H7 (cell line): ENCODE results near the gene SYT2. TPM values are rescaled to one million over a fixed set of nuclear protein-coding genes. Genes with fewer than 3 reads are reported as not detected.

ENCODE experiments used
- DNase-seq: peaks from one replicate; pipeline ENCODE4 v3.0.0; 2012
- H3K27me3 ChIP-seq: 2 replicates; pipeline ENCODE4 v1.6.0; 2011; ENCODE audit warnings: mild to moderate bottlenecking, low read length; ENCODE audit not compliant: control insufficient read depth, insufficient read depth
- H3K36me3 ChIP-seq: replicated peaks from 2 replicates; pipeline ENCODE4 v1.5.1; 2011; ENCODE audit warnings: low read length; ENCODE audit not compliant: control insufficient read depth, insufficient read depth
- H3K4me3 ChIP-seq: 2 replicates; pipeline ENCODE4 v1.5.1; 2011; ENCODE audit warnings: low read depth, mild to moderate bottlenecking, control low read depth, low read length, moderate library complexity; ENCODE audit not compliant: insufficient read depth
- total RNA-seq: library from RNA; depleted of rRNA; stranded (reverse); fragments of >200 nt; shearing (Covaris generic); gene quantifications from 2 replicates; pipeline ENCODE4 v1.2.3, GENCODE V29; 2014

SYT2 gene
- total RNA-seq, 1 experiment from 2014 or later: 3.6 TPM

DNA sequence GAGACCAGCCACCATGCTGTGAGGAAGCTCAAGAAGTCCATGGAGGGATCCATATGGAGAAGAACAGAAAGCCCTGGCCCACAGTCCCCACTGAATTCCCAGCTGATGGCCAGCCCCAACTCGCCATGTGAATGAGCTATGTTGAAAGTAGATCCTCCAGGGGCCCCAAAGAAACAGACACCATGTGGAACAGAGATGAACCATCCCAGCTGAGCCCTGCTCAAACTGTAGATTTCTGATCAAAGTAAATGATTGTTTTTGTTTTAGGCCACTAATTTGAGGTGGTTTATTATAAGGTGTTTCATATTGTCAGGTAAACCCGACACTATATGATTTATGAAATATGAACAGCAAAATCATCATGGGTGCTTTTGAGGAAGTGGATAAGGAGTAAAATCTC lies 32.8 kb downstream of the SYT2 start:
- Histone ChIP-seq H3K27me3 (no peaks in the 10 kb centered on the region), H3K4me3 (no peak overlapping the region), H3K36me3 (no peaks in the 10 kb centered on the region)
- DNase-seq: no peak

DNA sequence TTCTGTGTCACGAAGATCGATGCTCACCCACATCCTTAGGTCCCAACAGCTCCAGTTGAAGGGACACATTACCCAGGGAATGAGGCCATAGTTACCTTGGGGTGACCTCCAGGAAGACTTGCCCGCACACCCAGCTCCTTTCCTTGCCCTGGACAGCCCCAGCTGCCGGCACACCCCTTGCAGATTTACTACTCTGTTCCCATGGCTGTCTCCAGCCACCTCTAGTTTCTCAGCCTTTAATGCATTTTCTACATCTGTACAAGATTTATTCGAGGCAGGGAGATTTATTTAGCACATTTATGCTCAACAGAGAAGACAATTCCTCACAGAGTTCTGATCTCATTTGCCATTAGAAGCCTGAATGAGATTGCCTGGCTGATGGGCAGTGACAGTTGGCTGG lies 36.7 kb downstream of the SYT2 start:
- DNase-seq: no peak
- Histone ChIP-seq H3K27me3 (no peaks in the 10 kb centered on the region), H3K36me3 (no peaks in the 10 kb centered on the region), H3K4me3 (no peak overlapping the region)

- no peaks in the 10 kb centered on the region for H3K36me3 ChIP-seq
- H3K27me3 ChIP-seq: no peaks in the 10 kb centered on the region
- no peak overlapping the region for H3K4me3 ChIP-seq
- DNase-seq: no peak
Measured at GRCh38 chr1:202671399-202671798, 38.9 kb downstream of the SYT2 start.

DNA sequence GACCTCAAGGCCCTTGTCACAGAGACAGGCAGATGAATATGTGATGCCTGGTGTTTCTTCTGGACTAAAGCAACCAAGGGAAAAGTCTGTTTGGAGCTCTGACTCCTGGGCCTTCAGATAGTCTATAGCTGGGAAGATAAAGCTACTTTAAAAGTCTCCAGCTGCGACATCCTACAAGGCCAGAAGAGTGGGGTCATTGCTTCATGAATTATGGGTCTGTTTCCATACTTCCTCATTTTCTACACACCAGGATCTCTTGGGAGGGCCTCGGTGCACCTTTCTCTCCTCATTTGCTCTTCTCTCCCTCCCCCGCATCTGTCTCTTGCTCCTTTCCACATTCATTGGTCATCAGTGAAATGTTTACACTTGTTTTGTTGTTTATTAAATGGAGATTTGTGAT lies 44.8 kb downstream of the SYT2 start:
- no peak for DNase-seq
- H3K4me3 ChIP-seq: no peak overlapping the region
- H3K36me3 ChIP-seq: no peaks in the 10 kb centered on the region
- H3K27me3 ChIP-seq: no peaks in the 10 kb centered on the region

- Histone ChIP-seq H3K36me3 (no peaks in the 10 kb centered on the region), H3K4me3 (no peak overlapping the region), H3K27me3 (no peaks in the 10 kb centered on the region)
- no peak for DNase-seq
Measured at GRCh38 chr1:202664083-202664482, 46.2 kb downstream of the SYT2 start.

DNA sequence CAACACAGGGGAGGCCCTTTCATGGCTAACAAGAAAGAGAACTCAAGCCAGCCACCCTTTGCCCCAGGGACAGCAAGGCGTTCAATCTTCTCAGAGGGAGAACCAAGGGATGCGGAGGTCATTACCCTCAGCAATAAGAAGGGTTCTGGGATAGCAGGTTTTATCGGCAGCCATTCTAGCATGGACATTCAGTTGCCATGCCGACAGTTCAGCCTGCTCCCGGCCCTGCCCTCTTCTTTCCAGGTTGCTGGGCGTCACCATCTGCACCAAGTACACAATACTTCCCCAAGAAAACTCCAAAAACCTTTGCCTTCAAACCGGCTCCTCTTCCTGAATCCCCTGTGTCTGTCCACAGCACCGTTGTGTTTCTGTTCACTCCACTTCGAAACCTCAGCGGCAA lies 47.1 kb downstream of the SYT2 start:
- H3K27me3 ChIP-seq: no peaks in the 10 kb centered on the region
- no peak for DNase-seq
- no peaks in the 10 kb centered on the region for H3K36me3 ChIP-seq
- no peak overlapping the region for H3K4me3 ChIP-seq

GRCh38 chr1:202662081-202662480 lies 48.2 kb downstream of the SYT2 start:
- Histone ChIP-seq H3K36me3 (no peaks in the 10 kb centered on the region), H3K27me3 (no peaks in the 10 kb centered on the region), H3K4me3 (no peak overlapping the region)
- no peak for DNase-seq

DNA sequence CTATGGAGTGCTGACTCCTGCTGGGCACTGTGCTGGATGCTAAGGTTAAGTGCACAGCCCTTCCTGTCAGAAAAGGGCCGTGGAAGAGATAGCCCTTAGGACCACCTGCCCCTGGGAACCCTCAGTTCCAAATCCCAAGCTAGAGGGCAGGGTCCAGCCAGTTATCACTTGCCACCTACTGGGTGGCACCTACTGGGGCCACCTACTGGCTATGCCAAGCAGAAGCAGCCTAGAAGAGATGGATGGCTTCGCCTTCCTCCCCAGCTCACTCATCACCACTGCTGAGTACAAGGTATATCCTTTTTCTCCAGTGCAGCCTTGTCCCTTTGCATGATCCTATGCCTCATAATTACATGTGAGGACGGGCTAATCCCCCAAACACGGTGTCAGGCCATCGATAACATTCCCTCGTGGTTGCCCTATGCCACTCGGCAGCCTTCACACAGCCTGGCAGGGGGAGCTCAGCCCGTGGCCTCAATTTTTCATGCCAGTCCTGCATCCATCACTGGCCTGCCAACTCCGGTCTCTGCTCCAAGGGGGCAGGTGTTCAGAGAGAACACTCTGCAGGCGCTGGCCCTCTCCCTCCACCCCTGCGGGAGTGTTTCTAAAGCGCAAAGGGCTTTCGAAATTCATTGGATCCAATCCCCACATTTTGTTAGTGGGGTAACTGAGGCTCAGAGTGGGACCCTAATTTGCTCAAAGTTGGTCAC lies 49.0 kb downstream of the SYT2 start:
- H3K27me3 ChIP-seq: no peaks in the 10 kb centered on the region
- peak; percentile 56 for DNase-seq
- no peaks in the 10 kb centered on the region for H3K36me3 ChIP-seq
- H3K4me3 ChIP-seq: no peak overlapping the region

- Histone ChIP-seq H3K36me3 (no peaks in the 10 kb centered on the region), H3K27me3 (no peaks in the 10 kb centered on the region), H3K4me3 (no peak overlapping the region)
- no peak for DNase-seq
Measured at GRCh38 chr1:202659974-202660373, 50.3 kb downstream of the SYT2 start.

DNA sequence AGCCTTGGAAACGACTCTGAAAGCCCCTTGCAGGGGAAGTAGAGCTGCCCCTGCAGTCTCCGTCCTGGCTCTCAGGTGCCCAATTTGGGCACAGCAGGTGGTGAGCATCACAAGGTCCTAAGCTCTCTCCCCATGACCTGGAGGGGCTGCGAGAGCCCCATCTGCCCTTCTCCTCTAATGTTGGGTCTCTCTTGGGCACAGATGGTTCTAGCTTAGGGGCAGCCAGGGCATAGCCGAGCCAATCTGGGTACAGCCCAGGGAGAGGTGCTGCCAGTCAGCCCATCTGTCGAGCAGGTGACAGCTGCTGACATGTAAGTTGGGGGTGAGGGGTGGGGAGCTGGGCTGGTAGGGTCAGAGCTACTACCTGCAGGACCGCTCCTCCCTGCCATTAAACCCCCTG lies 50.7 kb downstream of the SYT2 start:
- H3K27me3 ChIP-seq: no peaks in the 10 kb centered on the region
- DNase-seq: no peak
- H3K36me3 ChIP-seq: no peaks in the 10 kb centered on the region
- no peak overlapping the region for H3K4me3 ChIP-seq

- no peaks in the 10 kb centered on the region for H3K36me3 ChIP-seq
- DNase-seq: no peak
- H3K27me3 ChIP-seq: no peaks in the 10 kb centered on the region
- H3K4me3 ChIP-seq: no peak overlapping the region
Measured at GRCh38 chr1:202658769-202659168, 51.5 kb downstream of the SYT2 start.

GRCh38 chr1:202658251-202658759 lies 51.9 kb downstream of the SYT2 start:
- no peak overlapping the region for H3K4me3 ChIP-seq
- H3K36me3 ChIP-seq: no peaks in the 10 kb centered on the region
- no peak for DNase-seq
- no peaks in the 10 kb centered on the region for H3K27me3 ChIP-seq

- H3K36me3 ChIP-seq: no peaks in the 10 kb centered on the region
- H3K4me3 ChIP-seq: no peak overlapping the region
- DNase-seq: peak; percentile 92
- no peaks in the 10 kb centered on the region for H3K27me3 ChIP-seq
Measured at GRCh38 chr1:202656951-202657646, 53.2 kb downstream of the SYT2 start.

GRCh38 chr1:202656057-202656456 lies 54.2 kb downstream of the SYT2 start:
- peak; percentile 74 for DNase-seq
- Histone ChIP-seq H3K27me3 (no peaks in the 10 kb centered on the region), H3K36me3 (no peaks in the 10 kb centered on the region)

DNA sequence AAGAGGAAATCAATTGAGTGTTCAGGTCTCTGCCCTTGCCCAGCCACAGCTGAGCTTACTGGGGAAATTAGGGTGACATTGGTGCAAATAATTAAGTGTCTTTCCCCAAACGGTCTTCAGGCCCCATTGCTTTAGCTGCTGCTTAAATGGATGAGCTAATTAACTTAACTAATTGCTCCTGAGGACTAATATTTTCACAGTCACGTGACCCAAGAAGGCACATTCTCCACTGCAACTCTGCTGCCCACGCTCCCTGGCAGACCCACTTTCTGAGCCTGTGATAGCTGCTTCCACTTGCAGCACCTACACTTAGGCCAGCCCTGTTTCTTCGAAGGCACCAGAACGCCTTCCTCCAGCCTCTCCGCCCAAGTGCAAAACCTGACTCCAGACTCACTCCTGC lies 56.2 kb downstream of the SYT2 start:
- Histone ChIP-seq H3K4me3 (no peak overlapping the region), H3K36me3 (no peaks in the 10 kb centered on the region), H3K27me3 (no peaks in the 10 kb centered on the region)
- DNase-seq: no peak

More at GRCh38 chr1:202656057-202656456, 54.2 kb downstream of the SYT2 start:
- no peak overlapping the region for H3K4me3 ChIP-seq
